Endothelial cell of umbilical vein (primary cell): Measurements from ENCODE around the gene PXMP4. TPM values are rescaled to one million over a fixed set of nuclear protein-coding genes. Genes with fewer than 3 reads are reported as not detected.

Experiments
- BruUV-seq: library from RNA; stranded (reverse); fragments of 400-500 nt; replicated peaks from 2 replicates; lab custom pipeline; 2021; lab: Mats Ljungman, UMichigan
- CTCF ChIA-PET: fragments of 300-600, 350-600 bp; sonication (Branson Sonifier 250); formaldehyde crosslinking; loops from one replicate; lab custom pipeline; 2021; ENCODE audit warnings: antibody characterized with exemption, inconsistent platforms; lab: Charles Lee
- POLR2A ChIA-PET: fragments of 300-600, 350-600 bp; sonication (Branson Sonifier 250); formaldehyde crosslinking; loops from one replicate; lab custom pipeline; 2021; ENCODE audit warnings: antibody characterized with exemption, inconsistent platforms; lab: Charles Lee
- DNase-seq: peaks from one replicate; pipeline ENCODE4 v3.0.0-alpha.2; 2011; ENCODE audit warnings: low read depth, low spot score
- FAIRE-seq: peaks from 2 replicates; lab custom pipeline; 2011; peaks lifted over from hg19 to GRCh38; lab: Jason Lieb, UNC
- H2AFZ ChIP-seq: 2 replicates; pipeline ENCODE4 v1.6.0; 2012; ENCODE audit warnings: low read depth, low read length, control low read depth, inconsistent platforms
- H3K27ac ChIP-seq: 2 replicates; pipeline ENCODE4 v1.5.1; 2011; ENCODE audit warnings: low read depth, mild to moderate bottlenecking, control low read depth, low read length, moderate library complexity; ENCODE audit not compliant: insufficient read depth
- H3K27me3 ChIP-seq, 2 experiments: 2 replicates each; pipeline versions ENCODE4 v1.6.0 to v1.6.1; 2011; ENCODE audit warnings: low read length in 2 of 2, mixed read lengths in 1 of 2; ENCODE audit not compliant: control insufficient read depth in 2 of 2, insufficient read depth in 2 of 2
- H3K36me3 ChIP-seq, 2 experiments: 2 replicates in 1 of 2; 3 replicates in 1 of 2; pipeline ENCODE4 v1.5.1; 2011; ENCODE audit warnings: low read length in 2 of 2, mild to moderate bottlenecking in 1 of 2, moderate library complexity in 1 of 2; ENCODE audit not compliant: control insufficient read depth in 2 of 2, insufficient read depth in 2 of 2; ENCODE audit errors: extremely low read depth in 1 of 2
- H3K4me1 ChIP-seq: 3 replicates; pipeline ENCODE4 v1.5.1; 2011; ENCODE audit warnings: mild to moderate bottlenecking, low read length; ENCODE audit not compliant: control insufficient read depth, insufficient read depth; ENCODE audit errors: extremely low read depth
- H3K4me2 ChIP-seq: 2 replicates; pipeline ENCODE4 v1.6.1; 2011; ENCODE audit warnings: low read length, control low read depth, mixed read lengths; ENCODE audit not compliant: insufficient read depth
- H3K4me3 ChIP-seq, 3 experiments: fragments of 200-600 bp in 1 of 3; sonication (generic), shearing (Covaris generic) in 1 of 3; replicated peaks in 1 of 3; 2 replicates each; pipeline ENCODE4 v1.5.1; 2011 to 2016; ENCODE audit warnings: control low read depth in 3 of 3, low read length in 3 of 3, mild to moderate bottlenecking in 2 of 3, inconsistent platforms in 1 of 3, low read depth in 1 of 3, moderate library complexity in 1 of 3; ENCODE audit not compliant: insufficient read depth in 1 of 3
- H3K79me2 ChIP-seq: 2 replicates; pipeline ENCODE4 v1.6.0; 2012; ENCODE audit warnings: low read length, inconsistent platforms; ENCODE audit not compliant: control insufficient read depth, insufficient read depth
- H3K9ac ChIP-seq: replicated peaks from 2 replicates; pipeline ENCODE3; 2011; ENCODE audit warnings: low read length, control low read depth; ENCODE audit not compliant: insufficient read depth; ENCODE audit errors: extremely low read depth
- H3K9me1 ChIP-seq: replicated peaks from 3 replicates; pipeline ENCODE4 v1.6.0; 2011; ENCODE audit warnings: mild to moderate bottlenecking, low read length; ENCODE audit not compliant: control insufficient read depth, insufficient read depth; ENCODE audit errors: extremely low read depth
- H3K9me3 ChIP-seq: replicated peaks from 2 replicates; pipeline ENCODE4 v1.5.1; 2012; ENCODE audit warnings: low read length, inconsistent platforms; ENCODE audit not compliant: control insufficient read depth, insufficient read depth
- H4K20me1 ChIP-seq: replicated peaks from 2 replicates; pipeline ENCODE3; 2011; ENCODE audit warnings: mild to moderate bottlenecking, low read length; ENCODE audit not compliant: control insufficient read depth, insufficient read depth; ENCODE audit errors: extremely low read depth
- CTCF ChIP-seq, 2 donors: IDR thresholded peaks; 1 replicate in 1 of 2; 2 replicates in 1 of 2; pipeline ENCODE4 v1.5.1; 2011; ENCODE audit warnings: low read length in 2 of 2, mild to moderate bottlenecking in 2 of 2, moderate library complexity in 2 of 2, control low read depth in 1 of 2, inconsistent platforms in 1 of 2, low read depth in 1 of 2; ENCODE audit not compliant: insufficient read depth in 1 of 2; ENCODE audit errors: extremely low read depth in 1 of 2
- EZH2 ChIP-seq: IDR thresholded peaks from 2 replicates; pipeline ENCODE4 v1.6.1; 2012; ENCODE audit warnings: borderline replicate concordance, low read depth, mild to moderate bottlenecking, moderate library complexity, low read length, inconsistent platforms; ENCODE audit not compliant: severe bottlenecking
- FOS ChIP-seq: IDR thresholded peaks from 2 replicates; pipeline ENCODE4 v1.6.1; 2011; ENCODE audit warnings: mild to moderate bottlenecking, low read length, moderate library complexity, borderline replicate concordance; ENCODE audit not compliant: insufficient read depth
- GATA2 ChIP-seq: IDR thresholded peaks from 2 replicates; pipeline ENCODE4 v1.7.0; 2011; ENCODE audit warnings: low read depth, mild to moderate bottlenecking, moderate library complexity, mixed read lengths, low read length; ENCODE audit not compliant: insufficient read length, insufficient read depth
- JUN ChIP-seq: IDR thresholded peaks from 2 replicates; pipeline ENCODE4 v1.6.1; 2011; ENCODE audit warnings: borderline replicate concordance, low read depth; ENCODE audit not compliant: insufficient read length, insufficient read depth
- MAX ChIP-seq: IDR thresholded peaks from 2 replicates; pipeline ENCODE4 v1.6.1; 2011; ENCODE audit not compliant: insufficient read depth, insufficient read length
- MYC ChIP-seq: IDR thresholded peaks from one replicate; pipeline ENCODE4 v1.6.1; 2011; ENCODE audit warnings: mild to moderate bottlenecking, low read depth, low read length
- POLR2A ChIP-seq: IDR thresholded peaks from 2 replicates; pipeline ENCODE4 v1.6.1; 2012; ENCODE audit warnings: low read depth, mild to moderate bottlenecking, control low read depth, low read length
- POLR2AphosphoS5 ChIP-seq: IDR thresholded peaks from 2 replicates; pipeline ENCODE4 v1.6.1; 2012; ENCODE audit warnings: low read depth, mild to moderate bottlenecking, control low read depth, low read length, moderate library complexity; ENCODE audit not compliant: insufficient read depth
- dilution Hi-C: fragments of 300-500 bp; cut with MboI; formaldehyde crosslinking; loops from one replicate; pipeline ENCODE4 v1.15.0; 2019; ENCODE audit warnings: low sequenced_read_pairs; ENCODE audit not compliant: extremely low pct_ligation_motif_present
- intact Hi-C: fragments of 100-400 bp; cut with micrococcal nuclease; formaldehyde crosslinking; loops from one replicate; pipeline ENCODE4 v1.10.0; 2022
- polyA plus RNA-seq, 4 experiments: library from polyadenylated mRNA; depleted of rRNA in 3 of 4; stranded (reverse) in 3 of 4; unstranded in 1 of 4; fragments of >200 nt; gene quantifications; 2 replicates each; pipeline versions ENCODE4 v1.2.1 to v1.2.3, GENCODE V29; 2011 to 2012; ENCODE audit warnings: missing spikeins in 1 of 4
- total RNA-seq: library from RNA; stranded (reverse); gene quantifications from 2 replicates; pipeline ENCODE4 v1.2.3, GENCODE V29; 2021

PXMP4 gene
- total and polyA plus RNA-seq, 2 donors (not counting 3 experiments of a cell fraction or from before 2014, with no cell fraction given) = 6.9 to 8.5 TPM

GRCh38 chr20:33687993-33688937, 31.8 kb downstream of the PXMP4 start:
- Histone ChIP-seq H3K4me1 (peaks cover 36% of the 10 kb centered on the region), H3K27me3 (no peaks in the 10 kb centered on the region), H3K9ac (no peak overlapping the region), H3K4me3 (no peak overlapping the region), H3K27ac (no peak overlapping the region), H3K79me2 (peaks cover 15% of the 10 kb centered on the region), H4K20me1 (no peaks in the 10 kb centered on the region), H3K9me3 (no peaks in the 10 kb centered on the region), H3K4me2 (no peak overlapping the region), H3K36me3 (no peaks in the 10 kb centered on the region), H3K9me1 (no peaks in the 10 kb centered on the region), H2AFZ (no peak overlapping the region)
- dilution Hi-C loops (no loop called here), intact Hi-C loops (loop anchor here (2.0 to 5.0 kb wide), 2 partner anchors 21 to 44 kb away; partner anchors contain the start of genes ACTL10 and ZNF341)
- CTCF ChIA-PET = interaction anchor here (0.6 to 1.9 kb wide), 5 partner anchors 18 to 103 kb away, joined by 3 to 7 read pairs (median 4); partner anchors contain the start of gene PXMP4
- DNase-seq = no peak
- TF ChIP-seq JUN (no peak), MAX (no peak), POLR2A (no peak), EZH2 (no peak), CTCF (IDR thresholded peaks at IDR 0.05; ENCODE audit: extremely low read depth in 1 of 2, insufficient read depth in 1 of 2, low read depth in 1 of 2, low read length in 2 of 2) (no peak), GATA2 (no peak), MYC (no peak), FOS (no peak), POLR2AphosphoS5 (no peak)
- BruUV-seq = no TSS peak
- POLR2A ChIA-PET = no interaction called here
- FAIRE-seq = peak; percentile 37
